ENCODE data around the gene LMF1. TPM values are rescaled to one million over a fixed set of nuclear protein-coding genes. Genes with fewer than 3 reads are reported as not detected.
A peak's percentile ranks its signal among the peaks of the same experiment; 100 is the strongest.
"Not testable (repeated sequence)": the region's sequence is repeated elsewhere in the genome, so short reads cannot be mapped to it uniquely, and the experiment has no call there.

LMF1 gene
- total RNA-seq, 1 donor from 2014 or later, result 11.4 TPM

DNA sequence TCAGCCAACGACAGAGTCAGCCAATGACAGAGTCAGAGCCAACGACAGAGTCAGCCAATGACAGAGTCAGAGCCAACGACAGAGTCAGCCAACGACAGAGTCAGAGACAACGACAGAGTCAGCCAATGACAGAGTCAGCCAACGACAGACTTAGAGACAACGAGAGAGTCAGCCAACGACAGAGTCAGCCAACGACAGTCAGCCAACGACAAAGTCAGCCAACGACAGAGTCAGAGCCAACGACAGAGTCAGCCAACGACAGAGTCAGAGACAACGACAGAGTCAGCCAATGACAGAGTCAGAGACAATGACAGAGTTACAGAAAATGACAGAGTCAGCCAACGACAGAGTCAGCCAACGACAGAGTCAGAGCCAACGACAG, 22.9 kb downstream of the LMF1 start:
- not testable (repeated sequence) for ATAC-seq

DNA sequence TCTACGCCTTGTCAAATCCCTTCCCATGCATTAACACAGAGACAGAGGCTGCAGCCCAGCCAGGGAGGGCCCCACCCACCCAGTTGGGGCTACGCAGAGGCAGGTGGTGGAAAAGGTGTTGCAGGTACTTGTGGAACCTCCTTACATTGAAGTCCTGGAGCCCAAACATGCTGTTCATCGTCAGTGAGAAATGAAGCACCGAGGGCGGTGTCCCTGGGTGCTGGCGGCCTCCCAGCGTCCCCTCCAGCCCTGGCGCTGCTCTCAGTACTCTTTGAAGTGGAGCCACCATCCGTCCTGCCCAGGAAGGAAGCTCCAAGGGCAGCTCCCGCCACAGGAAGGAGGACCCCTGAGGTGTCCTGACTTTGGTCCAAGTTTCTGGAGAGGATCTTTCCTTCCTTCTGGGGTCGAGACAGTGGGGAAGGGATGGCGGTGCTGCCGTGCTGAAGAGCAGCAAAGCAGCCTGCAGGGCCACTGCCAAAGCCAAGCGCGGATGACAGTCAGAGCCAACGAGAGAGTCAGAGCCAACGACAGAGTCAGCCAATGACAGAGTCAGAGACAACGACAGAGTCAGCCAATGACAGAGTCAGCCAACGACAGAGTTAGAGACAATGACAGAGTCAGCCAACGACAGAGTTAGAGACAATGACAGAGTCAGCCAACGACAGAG, 23.4 kb downstream of the LMF1 start:
- ATAC-seq, result no peak

DNA sequence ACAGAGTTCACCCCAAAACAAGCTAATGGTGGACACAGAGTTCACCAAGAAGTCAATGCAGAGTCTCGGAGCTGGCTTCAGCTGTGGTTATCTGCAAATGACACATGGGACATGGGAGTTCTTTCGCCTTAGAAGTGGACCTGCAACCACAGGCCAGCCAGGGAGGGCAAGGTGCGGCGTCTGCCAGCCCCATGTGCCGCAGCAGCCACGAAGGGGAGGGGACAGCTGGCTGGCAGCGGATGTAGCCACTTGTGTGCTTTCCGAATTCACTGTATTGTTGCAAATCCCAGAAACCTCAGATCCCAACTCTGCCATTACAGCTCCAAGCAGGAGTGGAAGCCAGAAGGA, 24.8 kb downstream of the LMF1 start:
- no peak for ATAC-seq

DNA sequence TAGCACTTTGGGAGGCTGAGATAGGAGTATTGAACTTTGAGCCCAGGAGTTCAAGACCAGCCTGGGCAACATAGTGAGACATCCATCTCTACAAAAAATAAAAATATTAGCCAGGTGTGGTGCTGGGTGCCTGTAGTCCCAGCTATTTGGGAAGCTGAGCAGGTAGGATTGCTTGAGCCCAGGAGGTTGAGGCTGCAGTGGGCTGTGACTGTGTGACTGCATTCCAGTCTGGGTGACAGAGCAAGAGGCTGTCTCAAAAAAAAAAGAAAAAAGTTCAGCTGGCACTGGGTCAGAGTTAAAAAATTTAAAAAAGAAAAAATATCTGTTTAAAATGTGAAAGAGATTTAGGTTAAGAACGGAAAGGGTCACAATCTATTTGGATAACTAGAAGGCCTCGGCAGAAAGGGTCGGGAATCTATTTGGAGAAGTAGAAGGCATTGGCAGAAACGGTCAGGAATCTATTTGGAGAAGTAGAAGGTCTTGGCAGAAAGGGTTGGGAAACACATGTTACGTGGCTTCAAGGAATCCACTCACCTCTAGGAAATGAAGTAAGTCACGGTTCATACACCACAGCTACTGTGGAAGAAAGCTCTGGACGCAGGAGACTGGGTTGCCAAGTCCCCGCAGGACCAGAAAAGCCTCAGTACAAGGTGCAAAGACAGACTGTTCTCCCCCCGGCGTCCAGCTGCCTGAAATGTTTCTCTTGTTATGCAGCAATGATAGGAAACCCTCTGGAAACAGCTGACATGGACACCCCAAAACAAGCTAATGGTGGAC, 25.3 kb downstream of the LMF1 start:
- ATAC-seq, result no peak

DNA sequence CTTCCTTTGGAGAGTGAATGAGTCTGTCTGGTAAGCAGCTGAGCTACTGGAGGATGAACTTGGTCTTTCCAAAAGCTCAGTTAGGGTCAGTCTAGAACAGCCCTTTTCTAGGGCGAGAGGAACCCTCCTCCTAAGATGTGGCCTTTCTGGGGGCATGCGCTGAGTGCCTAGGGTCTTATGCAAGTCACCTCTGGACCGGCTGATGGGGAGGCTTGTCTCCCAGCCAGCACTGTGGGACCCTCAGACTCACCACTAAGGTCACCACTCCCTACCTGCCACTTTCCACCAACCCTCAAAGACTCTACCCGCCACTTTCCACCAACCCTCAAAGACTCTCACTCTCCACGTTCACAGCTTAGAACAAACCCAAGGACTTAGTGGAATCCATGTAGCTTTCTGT, 26.8 kb downstream of the LMF1 start:
- ATAC-seq, result no peak

GRCh38 chr16:942436-943060, 28.2 kb downstream of the LMF1 start:
- ATAC-seq, result no peak

GRCh38 chr16:939941-940340, 30.8 kb downstream of the LMF1 start:
- no peak for ATAC-seq

- ATAC-seq, result no peak
Observed at GRCh38 chr16:939311-939710, 31.5 kb downstream of the LMF1 start.

- ATAC-seq, result no peak
Observed at GRCh38 chr16:938752-939151, 32.0 kb downstream of the LMF1 start.

DNA sequence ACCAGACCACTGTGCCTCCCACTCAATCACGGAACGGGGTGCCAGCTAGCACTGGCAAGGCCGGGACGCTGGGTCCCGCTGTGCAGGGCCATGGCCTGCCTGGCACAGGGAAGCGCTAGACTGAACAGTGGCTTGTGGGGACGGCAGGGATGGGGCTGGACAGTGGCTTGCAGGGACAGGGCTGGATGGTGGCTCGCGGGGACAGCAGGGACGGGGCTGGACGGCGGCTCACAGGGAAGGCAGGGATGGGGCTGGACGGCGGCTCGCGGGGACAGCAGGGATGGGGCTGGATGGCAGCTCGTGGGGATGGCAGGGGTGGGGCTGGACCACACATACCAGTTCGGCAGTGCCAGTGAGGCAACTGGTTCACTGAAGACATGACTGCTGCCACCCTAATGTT, 32.6 kb downstream of the LMF1 start:
- ATAC-seq, result peak; percentile 36

DNA sequence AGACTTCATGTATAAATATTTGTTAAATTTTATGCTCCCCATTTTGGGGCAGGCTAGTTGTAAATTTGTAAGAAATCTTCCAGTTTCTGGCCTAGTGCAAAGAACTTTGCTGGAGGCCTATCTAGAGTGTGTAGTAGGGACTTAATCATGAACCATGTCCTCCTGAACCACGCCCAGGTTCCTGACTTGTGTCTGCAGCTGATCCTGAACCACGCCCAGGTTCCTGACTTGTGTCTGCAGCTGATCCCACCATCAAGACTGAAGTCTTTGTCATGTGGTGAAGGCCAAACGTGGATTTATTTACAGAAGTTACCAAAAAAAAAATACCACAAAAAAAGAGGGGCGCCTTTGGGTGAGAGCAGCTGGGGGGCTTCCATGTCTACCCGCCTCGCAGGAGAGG, 33.1 kb downstream of the LMF1 start:
- peak; percentile 54 for ATAC-seq

- no peak for ATAC-seq
Observed at GRCh38 chr16:937311-937710, 33.5 kb downstream of the LMF1 start.

DNA sequence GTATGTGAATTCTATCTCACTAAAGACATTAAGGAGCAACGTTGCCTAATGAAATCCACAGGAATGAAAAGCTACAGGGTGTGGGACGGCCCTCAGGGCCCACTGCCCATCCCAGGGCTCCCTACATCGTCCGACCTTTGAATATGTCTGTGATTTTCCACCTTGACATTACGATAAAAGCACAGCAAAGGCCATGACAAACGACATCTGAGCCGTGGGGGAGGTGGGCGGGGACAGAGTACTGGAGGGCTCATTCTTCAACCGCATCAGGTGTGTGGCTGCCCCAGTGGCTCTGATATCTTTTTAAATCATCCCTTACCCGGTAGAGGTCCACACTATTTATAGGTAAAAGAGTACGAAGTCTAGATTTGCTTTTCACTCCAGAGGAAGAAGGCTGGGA, 35.1 kb downstream of the LMF1 start:
- ATAC-seq, result no peak

DNA sequence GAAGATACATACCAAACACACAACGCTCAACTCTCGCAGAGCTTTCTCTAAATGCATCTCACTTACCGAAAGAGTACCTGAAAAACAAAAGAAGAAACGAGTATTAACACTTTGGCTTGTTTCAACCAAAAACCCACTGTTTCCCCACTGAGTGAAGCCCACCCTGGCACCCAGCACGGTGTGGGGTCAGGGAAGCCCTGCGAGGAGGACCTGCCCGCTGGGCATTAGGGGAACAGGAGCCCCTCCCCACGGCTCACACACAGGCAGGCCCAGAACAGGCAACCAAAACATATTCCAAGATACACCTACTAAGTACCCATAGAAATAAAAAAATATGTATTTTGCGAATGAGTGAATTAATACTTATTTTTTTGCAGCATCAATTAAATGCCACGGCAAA, 36.6 kb downstream of the LMF1 start:
- no peak for ATAC-seq

DNA sequence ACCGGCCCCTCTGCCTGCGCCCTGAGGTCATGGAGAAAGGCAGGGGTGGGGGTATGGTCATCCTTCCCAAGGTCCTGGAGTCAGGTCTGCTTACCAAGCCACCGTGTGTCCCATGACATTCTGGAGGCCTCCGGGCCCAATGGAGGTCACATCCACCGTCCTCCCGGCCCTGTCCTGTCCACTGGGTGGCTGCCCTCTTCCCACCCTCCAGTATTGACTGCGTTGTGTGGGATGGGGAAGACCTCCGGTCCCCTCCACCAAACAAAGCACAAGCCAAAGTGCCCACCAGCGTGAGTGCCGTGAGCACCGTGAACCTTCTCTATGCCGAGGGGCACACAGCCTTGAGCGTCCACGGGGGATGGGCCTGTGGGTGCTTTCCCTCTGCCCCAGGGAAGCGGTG, 37.2 kb downstream of the LMF1 start:
- ATAC-seq, result no peak

GRCh38 chr16:932831-933330, 37.9 kb downstream of the LMF1 start:
- no peak for ATAC-seq

DNA sequence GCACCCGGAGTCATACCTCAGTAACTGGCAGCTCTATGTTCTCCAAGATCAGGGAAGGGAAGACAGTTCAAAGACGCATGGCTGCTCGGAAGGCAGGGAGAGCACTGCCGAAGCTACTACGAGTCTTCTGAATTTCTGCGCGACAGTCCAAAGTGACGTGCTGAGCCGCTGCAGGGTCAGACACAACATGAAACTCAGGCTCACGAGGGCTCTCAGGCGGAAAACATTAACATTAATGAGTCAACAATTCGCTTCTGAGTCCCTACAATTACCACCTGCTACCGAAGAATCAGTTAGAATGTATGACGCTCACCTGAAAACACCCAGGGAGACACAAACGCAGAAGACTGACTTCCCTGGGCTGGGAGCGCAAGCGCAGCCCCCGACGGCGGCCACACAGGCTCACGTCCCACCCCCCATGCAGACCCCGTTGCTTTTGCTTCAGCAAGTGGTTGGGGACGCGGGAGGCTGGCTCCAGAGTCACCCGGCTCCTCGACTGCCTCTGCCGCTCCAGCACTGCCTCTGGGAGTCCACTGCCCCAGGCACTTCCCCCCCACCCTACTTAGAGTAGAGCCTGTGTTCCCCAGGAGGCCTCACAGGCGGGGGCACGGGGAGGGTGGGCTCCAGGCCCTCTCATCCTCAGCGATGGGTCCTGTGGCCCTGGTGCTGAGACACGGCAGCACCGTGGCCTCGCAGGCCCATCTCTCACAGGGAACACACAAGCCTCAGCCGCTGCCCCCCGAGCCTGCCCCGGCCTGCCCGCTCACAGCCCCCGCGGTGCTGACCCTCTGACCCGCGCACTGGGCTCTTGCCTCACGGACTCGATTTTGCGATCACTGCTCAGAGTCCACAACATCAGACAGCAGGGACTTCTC, 38.9 kb downstream of the LMF1 start:
- no peak for ATAC-seq

GRCh38 chr16:931171-931570, 39.6 kb downstream of the LMF1 start:
- no peak for ATAC-seq

- no peak for ATAC-seq
Observed at GRCh38 chr16:930511-930910, 40.3 kb downstream of the LMF1 start.

DNA sequence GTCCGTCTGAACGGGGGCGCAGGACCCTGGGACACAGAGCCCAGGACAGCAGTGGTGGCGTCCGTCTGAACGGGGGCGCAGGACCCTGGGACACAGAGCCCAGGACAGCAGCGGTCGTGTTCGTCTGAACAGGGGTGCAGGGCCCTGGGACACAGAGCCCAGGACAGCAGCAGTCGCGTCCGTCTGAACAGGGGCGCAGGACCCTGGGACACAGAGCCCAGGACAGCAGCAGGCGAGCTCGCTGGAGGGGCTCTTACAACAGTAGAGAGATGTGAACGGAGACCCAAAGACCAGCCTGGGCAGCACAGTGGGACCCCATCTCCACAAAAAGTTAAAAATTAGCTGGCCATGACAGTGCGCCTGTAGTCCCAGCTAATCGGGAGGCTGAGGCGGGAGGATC, 40.7 kb downstream of the LMF1 start:
- no peak for ATAC-seq

DNA sequence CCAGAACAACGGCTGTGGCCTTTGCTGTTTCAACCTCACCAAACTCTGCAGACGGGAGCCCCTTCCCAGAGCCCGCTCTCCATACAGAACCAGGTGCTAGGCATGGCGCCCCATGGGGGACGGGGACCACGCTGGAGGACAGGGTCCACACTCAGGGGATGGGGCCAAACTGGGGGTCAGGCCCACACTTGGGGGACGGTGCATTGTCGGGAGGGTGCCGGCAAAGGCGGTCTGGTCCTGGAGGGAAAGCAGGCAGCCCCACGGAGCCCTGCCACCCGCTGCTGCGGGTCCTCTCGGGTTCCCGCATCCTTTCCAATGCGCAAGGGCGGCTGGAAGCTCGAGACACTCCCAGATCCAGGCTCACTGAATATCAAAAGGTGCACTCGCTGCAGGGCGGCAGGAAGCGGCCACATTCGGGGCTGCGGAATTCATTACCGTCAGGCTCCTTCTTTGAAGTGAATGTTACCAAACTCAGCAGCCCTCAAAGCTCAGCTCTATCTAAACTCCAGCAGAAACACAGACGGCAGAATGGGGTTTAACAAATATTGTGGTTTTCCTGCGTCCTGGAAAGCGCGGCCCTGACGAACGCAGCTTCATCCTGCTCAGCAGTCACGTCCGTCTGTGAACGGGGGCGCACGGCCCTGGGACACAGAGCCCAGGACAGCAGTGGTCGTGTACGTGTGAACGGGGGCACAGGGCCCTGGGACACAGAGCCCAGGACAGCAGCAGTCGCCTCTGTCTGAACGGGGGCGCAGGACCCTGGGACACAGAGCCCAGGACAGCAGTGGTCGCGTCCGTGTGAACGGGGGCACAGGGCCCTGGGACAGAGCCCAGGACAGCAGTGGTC, 41.3 kb downstream of the LMF1 start:
- ATAC-seq, result no peak

- no peak for ATAC-seq
Observed at GRCh38 chr16:928526-928925, 42.3 kb downstream of the LMF1 start.

All from esophagus mucosa (tissue), 1 donor.